OCI-LY3 (cell line): ENCODE data around the gene MSI2.

ENCODE experiments used
- H2AFZ ChIP-seq: fragments of 200-600, 300-600 bp; shearing (Covaris generic); 2 replicates; pipeline ENCODE4 v1.6.0; 2014; ENCODE audit warnings: antibody characterized with exemption, low read depth, low read length
- H3K27ac ChIP-seq: fragments of 200-600, 300-600 bp; sonication (generic); 2 replicates; pipeline ENCODE4 v1.5.1; 2014; ENCODE audit warnings: mild to moderate bottlenecking, low read length, moderate library complexity, mixed read lengths
- H3K27me3 ChIP-seq: fragments of 200-600, 300-600 bp; sonication (generic); 2 replicates; pipeline ENCODE4 v1.6.1; 2014; ENCODE audit warnings: low read depth, low read length, mixed read lengths
- H3K36me3 ChIP-seq: fragments of 200-600, 300-600 bp; sonication (generic); replicated peaks from 2 replicates; pipeline ENCODE3; 2014; ENCODE audit warnings: low read depth, low read length, mixed read lengths
- H3K4me1 ChIP-seq: fragments of 300-600, 200-600 bp; sonication (generic); 2 replicates; pipeline ENCODE4 v1.6.1; 2014; ENCODE audit warnings: low read length, mixed read lengths
- H3K4me2 ChIP-seq: fragments of 200-600, 300-600 bp; sonication (generic); 2 replicates; pipeline ENCODE4 v1.6.1; 2014; ENCODE audit warnings: low read length, mixed read lengths
- H3K4me3 ChIP-seq: fragments of 300-600, 200-600 bp; sonication (generic); 2 replicates; pipeline ENCODE4 v1.5.1; 2014; ENCODE audit warnings: antibody characterized with exemption, mild to moderate bottlenecking, low read length, moderate library complexity
- H3K79me2 ChIP-seq: fragments of 300-600, 200-600 bp; shearing (Covaris generic); 2 replicates; pipeline ENCODE4 v1.6.1; 2014; ENCODE audit warnings: mild to moderate bottlenecking, low read length, mixed read lengths
- H3K9ac ChIP-seq: fragments of 300-600, 200-600 bp; shearing (Covaris generic); 2 replicates; pipeline ENCODE4 v1.6.0; 2014; ENCODE audit warnings: mild to moderate bottlenecking, low read length, moderate library complexity
- H3K9me3 ChIP-seq: fragments of 200-600, 300-600 bp; shearing (Covaris generic); 2 replicates; pipeline ENCODE4 v1.6.1; 2014; ENCODE audit warnings: low read length, mixed read lengths; ENCODE audit not compliant: insufficient read depth
- H4K20me1 ChIP-seq: fragments of 200-600, 300-600 bp; sonication (generic); 2 replicates; pipeline ENCODE4 v1.6.1; 2016; ENCODE audit warnings: low read length, mixed read lengths; ENCODE audit not compliant: insufficient read depth
- CTCF ChIP-seq: fragments of 200-600, 300-600 bp; sonication (generic); IDR thresholded peaks from 2 replicates; pipeline ENCODE4 v1.5.1; 2014; ENCODE audit warnings: antibody characterized with exemption, low read length, low read depth
- EZH2phosphoT487 ChIP-seq: fragments of 200-600 bp; shearing (Covaris generic); IDR thresholded peaks from 2 replicates; pipeline ENCODE4 v1.6.1; 2018; ENCODE audit warnings: antibody characterized with exemption, mixed run types, low read depth

The MSI2 gene

DNA sequence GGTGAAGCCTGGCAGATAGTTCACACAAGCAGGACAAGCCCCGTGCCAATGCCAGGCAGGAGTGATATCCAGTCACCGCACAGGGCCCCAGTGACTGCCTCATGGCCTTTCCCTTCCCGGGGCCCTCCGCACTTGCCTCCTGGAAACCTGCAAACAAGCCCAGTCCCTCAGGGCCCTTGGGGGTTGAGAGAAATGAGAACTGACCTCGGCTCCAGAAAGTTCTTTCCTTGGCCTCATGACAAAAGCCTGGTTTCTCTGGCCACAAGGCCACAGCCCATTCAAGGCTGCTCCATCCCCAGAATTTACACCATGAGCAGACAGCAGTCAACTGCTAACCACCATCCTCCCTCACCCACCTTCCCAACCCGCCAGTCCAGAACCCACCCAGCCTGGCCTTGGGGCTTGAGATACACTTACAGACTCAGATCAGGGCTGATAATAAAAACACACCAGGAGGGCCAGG lies 411.2 kb downstream of the MSI2 start:
- Histone ChIP-seq H3K36me3 (no peaks in the 10 kb centered on the region), H2AFZ (no peak overlapping the region), H3K27me3 (no peaks in the 10 kb centered on the region), H3K4me2 (no peak overlapping the region), H3K4me1 (peaks cover 62% of the 10 kb centered on the region), H3K79me2 (no peaks in the 10 kb centered on the region), H3K9ac (no peak overlapping the region), H3K27ac (no peak overlapping the region), H3K4me3 (no peak overlapping the region), H4K20me1 (no peaks in the 10 kb centered on the region), H3K9me3 (no peaks in the 10 kb centered on the region)
- TF ChIP-seq CTCF, result no peak
- no peak for TF ChIP-seq EZH2phosphoT487

DNA sequence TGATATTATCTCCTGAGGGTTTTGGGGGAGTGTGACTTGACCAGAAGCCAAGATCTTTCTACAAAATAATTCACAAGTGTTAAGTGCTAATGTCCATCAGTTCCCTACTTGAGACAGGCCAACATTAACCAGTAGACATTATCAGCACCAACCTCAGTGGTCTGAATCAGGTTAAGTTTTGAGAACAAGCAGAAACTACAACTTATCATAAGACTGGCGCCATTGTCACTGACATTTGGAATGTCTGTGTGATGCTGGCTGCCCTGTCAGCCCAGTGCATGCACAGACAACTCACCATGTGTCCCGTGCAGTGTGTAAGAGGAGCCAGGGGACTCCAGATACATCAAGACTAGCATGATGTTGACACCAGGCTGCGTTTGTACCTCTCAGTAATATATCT lies 412.0 kb downstream of the MSI2 start:
- Histone ChIP-seq H3K27ac (no peak overlapping the region), H3K4me3 (no peak overlapping the region), H4K20me1 (no peaks in the 10 kb centered on the region), H3K9me3 (no peaks in the 10 kb centered on the region), H3K36me3 (no peaks in the 10 kb centered on the region), H3K27me3 (no peaks in the 10 kb centered on the region), H3K9ac (no peak overlapping the region), H3K4me2 (no peak overlapping the region), H3K79me2 (no peaks in the 10 kb centered on the region), H3K4me1 (peaks cover 67% of the 10 kb centered on the region), H2AFZ (no peak overlapping the region)
- no peak for TF ChIP-seq CTCF
- no peak for TF ChIP-seq EZH2phosphoT487

- no peaks in the 10 kb centered on the region for H4K20me1 ChIP-seq
- H2AFZ ChIP-seq, result no peak overlapping the region
- H3K27ac ChIP-seq, result peak overlapping the region; percentile 52; the same call in 1 of the 2 replicates
- H3K79me2 ChIP-seq, result no peaks in the 10 kb centered on the region
- H3K4me3 ChIP-seq, result no peak overlapping the region
- H3K4me1 ChIP-seq, result peaks cover 58% of the 10 kb centered on the region
- H3K27me3 ChIP-seq, result no peaks in the 10 kb centered on the region
- no peak overlapping the region for H3K9ac ChIP-seq
- TF ChIP-seq EZH2phosphoT487, result no peak
- TF ChIP-seq CTCF, result no peak
- no peaks in the 10 kb centered on the region for H3K9me3 ChIP-seq
- H3K4me2 ChIP-seq, result no peak overlapping the region
- H3K36me3 ChIP-seq, result no peaks in the 10 kb centered on the region
Measured at GRCh38 chr17:57669671-57670529, 413.6 kb downstream of the MSI2 start.

DNA sequence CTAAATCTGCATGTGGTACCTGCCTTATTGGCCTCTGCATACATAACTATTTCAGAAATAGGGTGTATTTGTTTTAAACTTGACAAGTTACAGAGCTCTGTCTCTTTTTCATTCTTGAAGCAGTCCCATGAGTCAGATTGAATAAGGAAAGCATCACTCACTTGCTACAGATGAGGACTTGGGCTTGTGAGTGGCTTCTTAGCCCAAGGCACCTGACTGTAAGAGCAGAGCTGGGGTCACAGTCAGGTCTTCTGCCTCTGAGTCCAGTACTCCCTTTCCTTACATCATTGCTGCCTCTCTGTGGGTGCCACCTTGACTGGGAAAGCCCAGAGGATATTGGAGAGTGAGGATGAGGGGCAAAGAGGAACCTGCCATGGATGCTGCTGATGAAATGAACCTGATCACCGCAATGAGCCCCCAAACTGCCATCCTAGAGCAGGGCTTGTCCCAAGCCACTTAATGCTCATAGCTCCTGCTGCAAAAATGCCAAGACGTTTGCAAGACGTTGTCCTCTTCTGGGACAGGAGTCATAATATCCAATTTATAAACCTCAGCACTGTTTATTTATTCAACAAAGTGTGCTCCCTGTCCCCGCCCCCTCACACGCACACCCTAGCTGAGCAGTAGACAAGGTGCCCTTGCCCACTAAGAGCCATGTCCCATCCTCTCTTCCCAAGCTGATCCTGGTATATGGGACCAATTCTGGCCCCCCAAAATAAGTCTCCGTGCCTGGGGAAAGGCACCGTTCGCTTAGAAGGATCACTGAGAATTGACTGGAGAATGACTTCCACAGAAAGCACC lies 414.6 kb downstream of the MSI2 start:
- Histone ChIP-seq H3K4me1 (peaks cover 53% of the 10 kb centered on the region), H2AFZ (no peak overlapping the region), H3K79me2 (no peaks in the 10 kb centered on the region), H3K27ac (peak overlapping the region; percentile 52; the same call in 1 of the 2 replicates), H4K20me1 (no peaks in the 10 kb centered on the region), H3K36me3 (peaks cover 3% of the 10 kb centered on the region), H3K4me3 (no peak overlapping the region), H3K9me3 (no peaks in the 10 kb centered on the region), H3K4me2 (peak overlapping the region; percentile 53; the same call in 1 of the 2 replicates), H3K27me3 (no peaks in the 10 kb centered on the region), H3K9ac (peak overlapping the region; percentile 48; the same call in 1 of the 2 replicates)
- TF ChIP-seq EZH2phosphoT487 (no peak), CTCF (no peak)
